H9 (cell line): Measurements from ENCODE around the gene SLC38A9. TPM values are rescaled to one million over a fixed set of nuclear protein-coding genes. Genes with fewer than 3 reads are reported as not detected.

Source experiments
- DNase-seq: peaks from one replicate; pipeline ENCODE4 v3.0.0-alpha.2; 2017
- H2AFZ ChIP-seq: one replicate; pipeline ENCODE4 v1.6.1; 2013; ENCODE audit warnings: mild to moderate bottlenecking, low read length, control low read depth, moderate library complexity
- H2AK5ac ChIP-seq: 2 replicates; pipeline ENCODE4 v1.6.1; 2013; ENCODE audit warnings: low read length, control low read depth, mixed read lengths; ENCODE audit not compliant: insufficient read length
- H2BK120ac ChIP-seq: one replicate; pipeline ENCODE4 v1.6.1; 2013; ENCODE audit warnings: low read depth, mild to moderate bottlenecking, low read length, control low read depth, inconsistent platforms; ENCODE audit not compliant: poor library complexity, severe bottlenecking
- H2BK12ac ChIP-seq: 2 replicates; pipeline ENCODE4 v1.6.1; 2013; ENCODE audit warnings: low read length, control low read depth, mixed read lengths, low read depth; ENCODE audit not compliant: insufficient read length
- H2BK15ac ChIP-seq: 2 replicates; pipeline ENCODE4 v1.6.1; 2013; ENCODE audit warnings: low read depth, low read length, control low read depth
- H2BK20ac ChIP-seq: one replicate; pipeline ENCODE4 v1.6.1; 2013; ENCODE audit warnings: low read depth, mild to moderate bottlenecking, low read length, control low read depth, inconsistent platforms; ENCODE audit not compliant: poor library complexity, severe bottlenecking
- H2BK5ac ChIP-seq: 2 replicates; pipeline ENCODE4 v1.6.1; 2013; ENCODE audit warnings: low read length, control low read depth, mixed read lengths; ENCODE audit not compliant: insufficient read length
- H3K14ac ChIP-seq: 2 replicates; pipeline ENCODE4 v1.6.1; 2013; ENCODE audit warnings: low read length, control low read depth; ENCODE audit not compliant: insufficient read depth
- H3K18ac ChIP-seq: 2 replicates; pipeline ENCODE4 v1.6.1; 2013; ENCODE audit warnings: low read depth, mild to moderate bottlenecking, mixed read lengths, low read length, control low read depth; ENCODE audit not compliant: insufficient read length
- H3K23ac ChIP-seq: 2 replicates; pipeline ENCODE4 v1.6.1; 2013; ENCODE audit warnings: low read length, control low read depth, mixed read lengths, low read depth; ENCODE audit not compliant: insufficient read length
- H3K23me2 ChIP-seq: 2 replicates; pipeline ENCODE4 v1.6.1; 2013; ENCODE audit warnings: low read depth, mild to moderate bottlenecking, mixed read lengths, low read length, control low read depth; ENCODE audit not compliant: insufficient read length, poor library complexity, severe bottlenecking
- H3K27ac ChIP-seq: 2 replicates; pipeline ENCODE4 v1.5.1; 2013; ENCODE audit warnings: low read length, control low read depth, mixed read lengths, low read depth; ENCODE audit not compliant: insufficient read length
- H3K27me3 ChIP-seq: 2 replicates; pipeline ENCODE4 v1.6.1; 2013; ENCODE audit warnings: low read length, control low read depth, inconsistent platforms; ENCODE audit not compliant: insufficient read depth
- H3K4ac ChIP-seq: 2 replicates; pipeline ENCODE4 v1.6.1; 2013; ENCODE audit warnings: low read depth, mild to moderate bottlenecking, control low read depth, inconsistent platforms, low read length, moderate library complexity
- H3K4me1 ChIP-seq: 2 replicates; pipeline ENCODE4 v1.6.1; 2013; ENCODE audit warnings: low read length, control low read depth, inconsistent platforms; ENCODE audit not compliant: insufficient read depth
- H3K4me2 ChIP-seq: 2 replicates; pipeline ENCODE4 v1.6.1; 2013; ENCODE audit warnings: low read length, control low read depth, mixed read lengths; ENCODE audit not compliant: insufficient read length, insufficient read depth
- H3K56ac ChIP-seq: 2 replicates; pipeline ENCODE4 v1.6.1; 2013; ENCODE audit warnings: low read depth, mild to moderate bottlenecking, mixed read lengths, low read length, control low read depth; ENCODE audit not compliant: insufficient read length
- H3K79me1 ChIP-seq: 2 replicates; pipeline ENCODE4 v1.6.1; 2013; ENCODE audit warnings: low read depth, mild to moderate bottlenecking, moderate library complexity, low read length, control low read depth, inconsistent platforms; ENCODE audit not compliant: insufficient read depth, poor library complexity, severe bottlenecking
- H3K79me2 ChIP-seq: 2 replicates; pipeline ENCODE4 v1.6.1; 2013; ENCODE audit warnings: low read length, control low read depth, inconsistent platforms; ENCODE audit not compliant: insufficient read depth
- H3K9ac ChIP-seq: 2 replicates; pipeline ENCODE4 v1.6.1; 2013; ENCODE audit warnings: low read length, control low read depth, mixed read lengths; ENCODE audit not compliant: insufficient read length; ENCODE audit errors: extremely low read depth
- H3K9me3 ChIP-seq: one replicate; pipeline ENCODE4 v1.6.1; 2013; ENCODE audit warnings: low read depth, low read length, inconsistent platforms; ENCODE audit not compliant: control insufficient read depth
- H3T11ph ChIP-seq: one replicate; pipeline ENCODE4 v1.6.1; 2013; ENCODE audit warnings: mild to moderate bottlenecking, low read length, control low read depth, inconsistent platforms
- H4K20me1 ChIP-seq: one replicate; pipeline ENCODE4 v1.6.1; 2013; ENCODE audit not compliant: control insufficient read depth, insufficient read length, insufficient read depth
- H4K5ac ChIP-seq: 2 replicates; pipeline ENCODE4 v1.6.1; 2013; ENCODE audit warnings: low read depth, mild to moderate bottlenecking, mixed read lengths, low read length, control low read depth; ENCODE audit not compliant: insufficient read length
- H4K8ac ChIP-seq: replicated peaks from 2 replicates; pipeline ENCODE4 v1.6.1; 2013; ENCODE audit warnings: low read length, control low read depth, mixed read lengths, low read depth; ENCODE audit not compliant: insufficient read length
- H4K91ac ChIP-seq: 2 replicates; pipeline ENCODE4 v1.6.1; 2013; ENCODE audit warnings: low read depth, mild to moderate bottlenecking, moderate library complexity, mixed read lengths, low read length, control low read depth; ENCODE audit not compliant: insufficient read length
- H3K27ac Mint-ChIP-seq, 3 experiments: 2 replicates in 2 of 3; 3 replicates in 1 of 3; pipeline ENCODE4 v1.8.0; 2020 to 2021; ENCODE audit warnings: mixed read lengths in 3 of 3, mild to moderate bottlenecking in 1 of 3, moderate library complexity in 1 of 3
- H3K27me3 Mint-ChIP-seq: 2 replicates; pipeline ENCODE4 v1.8.0; 2021; ENCODE audit warnings: low read depth, mild to moderate bottlenecking, moderate library complexity, mixed read lengths
- H3K36me3 Mint-ChIP-seq, 3 experiments: 2 replicates in 2 of 3; 3 replicates in 1 of 3; pipeline ENCODE4 v1.8.0; 2020 to 2021; ENCODE audit warnings: low read depth in 3 of 3, mixed read lengths in 3 of 3; ENCODE audit not compliant: insufficient read depth in 1 of 3
- H3K4me1 Mint-ChIP-seq, 2 experiments: 2 replicates each; pipeline ENCODE4 v1.8.0; 2020; ENCODE audit warnings: mixed read lengths in 2 of 2
- H3K4me3 Mint-ChIP-seq, 2 experiments: 2 replicates in 1 of 2; 3 replicates in 1 of 2; pipeline ENCODE4 v1.8.0; 2020 to 2021; ENCODE audit warnings: mild to moderate bottlenecking in 2 of 2, mixed read lengths in 2 of 2, moderate library complexity in 1 of 2
- H3K9me3 Mint-ChIP-seq, 2 experiments: 2 replicates in 1 of 2; 3 replicates in 1 of 2; pipeline ENCODE4 v1.8.0; 2020; ENCODE audit warnings: mild to moderate bottlenecking in 2 of 2, mixed read lengths in 2 of 2, moderate library complexity in 1 of 2
- CTCF ChIP-seq: fragments of 200-600 bp; sonication (generic); conservative IDR thresholded peaks from 3 replicates; pipeline ENCODE4 v1.8.0; 2021; ENCODE audit warnings: antibody characterized with exemption, mild to moderate bottlenecking
- WGBS: extraction: QIAGEN DNeasy Blood & Tissue Kit; methylation state at CpG from one replicate; pipeline ENCODE4 v1.1.7; 2013; ENCODE audit warnings: missing lambda C conversion rate, low lambda C conversion rate, mixed read lengths; ENCODE audit not compliant: insufficient read length; ENCODE audit errors: extremely low coverage; 5-methylcytosine and 5-hydroxymethylcytosine counted together
- total RNA-seq: library from RNA; stranded (reverse); gene quantifications from 2 replicates; pipeline ENCODE4 v1.2.1, GENCODE V29; 2021

Gene SLC38A9
- total RNA-seq, 1 experiment from 2014 or later: 48.5 TPM

GRCh38 chr5:55592388-55593114, 119.6 kb downstream of the SLC38A9 start:
- no peak overlapping the region for H2BK15ac ChIP-seq
- no peaks in the 10 kb centered on the region for H3K27me3 ChIP-seq
- no peak overlapping the region for H3K27ac ChIP-seq
- no peak overlapping the region for H4K91ac ChIP-seq
- no peaks in the 10 kb centered on the region for H3K79me2 ChIP-seq
- no peak overlapping the region for H2BK12ac ChIP-seq
- H2BK20ac ChIP-seq: no peak overlapping the region
- no peak overlapping the region for H3K9ac ChIP-seq
- no peak overlapping the region for H3K14ac ChIP-seq
- no peak for DNase-seq
- no peaks in the 10 kb centered on the region for H3K23me2 ChIP-seq
- no peaks in the 10 kb centered on the region for H4K20me1 ChIP-seq
- peaks cover 3% of the 10 kb centered on the region; the same call in 1 of the 2 replicates for H3K27me3 Mint-ChIP-seq
- peak overlapping the region in 2 of 3 experiments; percentile 4 to 28; a peak in 1 of 7 replicates for H3K27ac Mint-ChIP-seq
- H3K4me2 ChIP-seq: no peak overlapping the region
- H2AK5ac ChIP-seq: no peak overlapping the region
- no peak overlapping the region for H2BK120ac ChIP-seq
- no peaks in the 10 kb centered on the region for H3K4me1 ChIP-seq
- H3K18ac ChIP-seq: no peak overlapping the region
- TF ChIP-seq CTCF: no peak
- no CpG with 5 or more reads among the region's 5 CpGs for WGBS
- H4K5ac ChIP-seq: no peak overlapping the region
- no peak overlapping the region for H3T11ph ChIP-seq
- no peak overlapping the region for H4K8ac ChIP-seq
- no peak overlapping the region for H2BK5ac ChIP-seq
- no peaks in the 10 kb centered on the region for H3K79me1 ChIP-seq
- no peak overlapping the region for H3K4ac ChIP-seq
- no peak overlapping the region for H3K23ac ChIP-seq
- H3K9me3 ChIP-seq: no peaks in the 10 kb centered on the region
- H3K4me3 Mint-ChIP-seq: no peak overlapping the region
- peaks cover 17 to 22% of the 10 kb centered on the region in 2 experiments for H3K4me1 Mint-ChIP-seq
- peaks cover 0 to 2% (median 0%) of the 10 kb centered on the region in 3 experiments; a peak in 1 of 7 replicates for H3K36me3 Mint-ChIP-seq
- H3K56ac ChIP-seq: no peak overlapping the region
- no peaks in the 10 kb centered on the region; a peak in 2 of 5 replicates for H3K9me3 Mint-ChIP-seq
- no peak overlapping the region for H2AFZ ChIP-seq
